Inflammatory macrophage treated with lipopolysaccharide for 1 hour (primary cell): ENCODE results near the gene R3HDM1.

Experiments
- DNase-seq, 2 donors: peaks; one replicate each; pipeline ENCODE4 v3.0.0-alpha.2; 2020 to 2022

Gene R3HDM1

DNA sequence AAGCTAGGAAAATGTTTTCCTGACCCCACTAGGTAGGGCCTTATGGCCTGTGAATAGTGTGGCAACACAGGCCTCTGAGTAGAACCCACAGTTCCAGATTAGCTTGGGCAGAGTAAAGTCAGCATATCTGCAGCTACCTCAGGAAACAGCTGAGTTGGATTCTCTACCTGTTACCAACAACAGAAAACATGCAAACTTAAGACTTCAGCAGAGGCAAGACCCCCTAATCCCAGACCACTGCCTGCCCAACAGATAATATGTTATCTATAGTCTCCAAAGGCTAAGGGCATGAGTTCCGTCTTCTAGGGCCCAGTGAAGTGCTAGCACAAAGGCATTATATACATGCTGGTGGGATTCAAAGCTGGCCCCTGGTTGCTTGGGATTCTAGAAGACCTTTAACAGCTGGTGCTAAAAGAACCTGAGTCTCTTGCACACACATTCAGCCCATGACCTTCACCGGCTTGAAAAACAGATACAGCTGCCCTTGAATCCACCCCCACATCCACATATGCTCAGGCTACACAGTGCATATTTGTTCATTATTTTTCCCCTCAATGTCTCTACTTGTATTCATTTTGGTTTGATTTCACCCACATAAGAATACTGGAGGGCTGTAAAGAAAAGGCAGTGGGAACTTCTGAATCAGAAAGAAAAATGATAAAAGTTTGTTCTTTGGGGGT lies 196.9 kb downstream of the R3HDM1 start:
- DNase-seq, result no peak

DNA sequence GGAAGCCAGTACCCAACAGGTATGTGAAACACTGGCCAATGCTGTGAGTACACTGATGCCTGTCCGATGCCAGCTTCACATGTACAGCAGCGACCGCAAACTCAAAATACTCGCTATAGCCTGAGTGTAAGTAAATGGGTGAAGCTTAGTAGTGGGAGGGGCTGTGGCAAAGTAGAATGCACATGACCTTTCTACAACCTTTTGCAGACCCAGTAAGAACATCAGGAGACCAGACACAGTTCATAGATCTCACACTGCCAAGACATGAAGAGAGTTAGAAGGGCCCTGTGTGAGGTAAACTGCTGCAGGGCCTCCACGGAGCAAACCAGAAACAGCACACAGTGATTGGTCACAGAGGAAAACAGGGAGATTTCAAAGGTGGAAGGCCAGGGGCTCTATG lies 201.3 kb downstream of the R3HDM1 start:
- no peak for DNase-seq

GRCh38 chr2:135733045-135733444 lies 201.8 kb downstream of the R3HDM1 start:
- DNase-seq, result no peak

GRCh38 chr2:135736546-135736945 lies 205.3 kb downstream of the R3HDM1 start:
- no peak for DNase-seq

DNA sequence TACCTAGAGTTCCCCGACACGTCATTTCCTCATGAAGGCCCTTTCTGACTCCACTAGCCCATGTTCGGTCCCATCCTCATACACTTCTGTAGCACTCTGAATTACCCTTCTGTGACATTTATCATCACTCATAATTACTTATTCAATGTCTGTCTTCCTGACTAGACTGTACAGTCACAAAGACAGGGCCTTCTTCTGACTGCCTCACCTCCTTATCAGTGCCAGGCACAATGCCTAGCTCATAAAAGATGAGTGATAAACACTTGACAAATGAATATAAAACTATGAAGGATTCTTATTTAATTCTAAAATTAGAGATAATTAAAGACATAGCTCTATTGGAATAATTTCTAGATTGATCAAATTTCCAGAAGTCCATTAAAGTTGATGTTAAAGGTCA lies 208.9 kb downstream of the R3HDM1 start:
- DNase-seq, result no peak

DNA sequence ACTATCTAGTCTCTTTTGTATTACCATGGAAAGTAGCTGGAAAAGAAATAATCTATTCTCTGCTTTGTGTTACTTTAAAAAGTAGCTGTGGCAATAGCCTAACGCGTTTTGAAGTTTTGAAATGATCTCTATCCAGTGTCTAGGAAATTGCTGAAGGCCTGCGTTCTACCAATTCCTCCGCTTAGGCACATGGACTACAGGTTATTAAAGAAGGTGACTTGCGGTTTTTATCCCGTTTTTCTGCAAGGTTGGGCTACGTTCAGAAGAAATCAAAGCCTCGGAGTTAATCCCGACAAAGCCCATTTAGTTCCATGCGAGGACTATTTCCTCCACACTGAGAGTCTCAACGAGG lies 209.7 kb downstream of the R3HDM1 start:
- no peak for DNase-seq

GRCh38 chr2:135741395-135742324 lies 210.4 kb downstream of the R3HDM1 start, which contains the start of gene UBXN4:
Gene UBXN4, plus strand, starts transcription at chr2:135741855. Its CDS starts 75 bp downstream, at chr2:135741930.
- DNase-seq, result peak; percentile 97 to 99

DNA sequence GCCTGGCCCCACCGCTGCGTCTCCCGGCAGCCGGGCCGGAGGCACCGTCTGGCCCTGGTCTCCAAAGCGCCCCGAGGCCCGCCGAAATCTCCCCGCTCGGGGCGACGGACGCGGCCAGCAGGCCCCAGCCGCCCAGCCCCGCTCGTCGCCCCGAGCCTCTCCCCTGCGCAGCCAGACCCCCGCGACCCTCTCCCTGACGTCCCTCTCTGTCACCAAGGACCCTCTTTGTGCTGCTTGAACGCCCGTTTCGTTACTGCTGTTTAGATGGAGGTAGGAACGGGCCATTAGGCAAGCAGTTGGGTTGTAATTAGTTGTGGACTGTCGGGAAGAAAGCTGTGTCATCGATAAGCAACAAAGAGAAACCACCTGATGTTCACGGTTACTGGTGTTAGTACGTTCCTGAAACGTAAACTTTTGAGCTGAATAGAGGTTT lies 211.1 kb downstream of the R3HDM1 start:
- peak; percentile 48 to 57 for DNase-seq

DNA sequence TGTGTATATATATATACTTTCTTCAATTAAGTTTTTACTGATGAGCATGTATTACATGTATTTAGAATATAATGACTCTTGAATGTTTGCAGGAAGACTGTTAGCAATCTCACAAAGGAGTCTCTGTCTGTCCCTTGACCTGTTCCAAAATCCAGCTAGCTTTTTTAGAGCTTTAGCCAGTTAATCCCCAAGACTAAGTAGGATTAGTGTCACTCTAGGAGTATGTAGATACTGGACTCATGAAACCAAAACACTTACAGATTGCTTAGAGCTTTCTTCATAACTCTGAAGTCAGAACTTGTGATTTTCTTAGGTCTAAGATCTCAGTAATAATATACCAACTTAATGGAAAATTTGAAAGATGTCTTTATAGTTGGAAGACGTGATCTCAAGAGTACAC lies 212.6 kb downstream of the R3HDM1 start:
- DNase-seq, result no peak

GRCh38 chr2:135744760-135745314 lies 213.6 kb downstream of the R3HDM1 start:
- peak; percentile 52 to 71 for DNase-seq

DNA sequence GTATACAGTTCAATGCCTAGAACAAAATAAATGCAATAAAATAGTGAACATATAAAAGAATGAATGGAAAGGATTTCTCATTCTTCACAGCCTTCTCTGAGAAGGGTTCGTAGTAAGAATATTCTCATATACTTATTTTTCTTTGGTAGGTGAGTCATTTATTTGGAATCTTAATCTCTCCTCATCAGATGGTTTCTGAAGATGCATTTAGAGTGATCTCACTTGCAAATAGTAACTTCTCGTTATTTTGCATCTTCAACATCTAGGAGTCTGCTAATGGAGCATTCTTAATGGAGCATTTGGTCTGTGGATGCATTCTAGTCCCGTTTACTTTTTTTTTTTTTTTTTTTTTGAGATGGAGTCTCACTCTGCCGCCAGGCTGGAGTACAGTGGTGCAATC lies 214.3 kb downstream of the R3HDM1 start:
- no peak for DNase-seq

DNA sequence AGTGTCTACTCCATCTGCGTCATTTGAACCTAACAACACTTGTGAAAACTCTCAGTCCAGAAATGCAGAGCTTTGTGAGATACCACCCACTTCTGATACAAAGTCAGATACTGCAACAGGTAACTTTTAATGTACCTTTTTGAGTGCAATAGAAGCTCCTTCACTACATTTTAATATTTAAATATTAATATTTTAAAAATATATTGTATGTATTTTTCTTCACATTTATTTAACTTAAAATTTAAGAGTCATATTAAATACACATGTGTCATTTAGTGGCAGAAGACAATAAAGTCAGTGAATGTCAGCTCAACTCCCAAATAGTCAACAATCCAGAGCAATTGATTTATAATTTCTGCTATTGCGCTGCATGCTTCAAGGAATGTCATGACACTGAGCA lies 224.3 kb downstream of the R3HDM1 start:
- no peak for DNase-seq

DNA sequence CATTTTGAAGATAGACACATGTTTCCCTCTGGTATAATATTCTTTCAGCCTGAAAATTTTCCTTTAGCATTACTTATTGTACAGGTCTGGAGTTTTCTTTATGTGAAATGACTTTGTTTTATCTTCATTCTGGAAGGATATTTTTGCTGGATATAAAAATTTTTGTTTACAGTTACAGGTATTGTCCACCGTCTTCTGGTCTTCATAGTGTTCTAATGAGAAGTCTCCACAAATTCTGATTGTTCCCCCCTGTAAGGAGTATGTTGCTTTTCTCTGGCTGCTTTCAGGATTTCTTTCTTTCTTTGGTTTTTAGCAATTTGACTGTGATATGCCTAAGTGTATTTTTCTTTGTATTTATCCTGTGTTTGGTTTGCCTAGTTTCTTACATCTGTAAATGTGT lies 225.4 kb downstream of the R3HDM1 start:
- no peak for DNase-seq

DNA sequence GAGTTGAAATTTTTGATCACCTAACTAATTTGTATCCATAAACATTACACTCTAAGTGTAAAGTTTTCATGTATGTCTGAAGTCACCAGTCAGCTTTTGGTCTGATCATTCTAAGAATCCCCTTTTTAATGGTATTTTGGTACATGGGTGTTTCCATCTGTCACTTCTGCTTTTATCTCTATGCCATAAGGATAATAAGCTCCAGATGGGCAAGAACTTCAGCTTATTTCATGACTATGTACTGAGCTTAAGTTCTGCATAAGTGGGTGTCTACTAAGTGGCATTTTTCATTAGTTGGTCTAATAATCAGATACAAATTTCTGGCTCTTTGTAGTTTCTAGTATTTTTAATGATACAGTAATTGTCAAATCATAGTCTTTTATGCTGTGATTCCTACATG lies 230.7 kb downstream of the R3HDM1 start:
- DNase-seq, result no peak

- DNase-seq, result no peak
Observed at GRCh38 chr2:135762530-135762929, 231.2 kb downstream of the R3HDM1 start.

- no peak for DNase-seq
Observed at GRCh38 chr2:135768863-135769262, 237.6 kb downstream of the R3HDM1 start.

GRCh38 chr2:135773319-135773718 lies 242.0 kb downstream of the R3HDM1 start:
- no peak for DNase-seq

GRCh38 chr2:135773917-135774316 lies 242.6 kb downstream of the R3HDM1 start:
- peak; percentile 45 to 51 for DNase-seq
